Keratinocyte (primary cell): ENCODE data around the gene LPCAT1. TPM values are rescaled to one million over a fixed set of nuclear protein-coding genes. Genes with fewer than 3 reads are reported as not detected.

Source experiments
- DNase-seq: peaks from one replicate; pipeline ENCODE4 v3.0.0-alpha.2; 2011; ENCODE audit warnings: low read depth, missing footprints, low spot score
- FAIRE-seq: peaks from 2 replicates; lab custom pipeline; 2011; peaks lifted over from hg19 to GRCh38; lab: Jason Lieb, UNC
- H2AFZ ChIP-seq: 2 replicates; pipeline ENCODE4 v1.6.0; 2012; ENCODE audit warnings: low read length, control low read depth, inconsistent platforms; ENCODE audit not compliant: control insufficient read depth
- H3K27ac ChIP-seq: 2 replicates; pipeline ENCODE4 v1.5.1; 2011; ENCODE audit warnings: low read length; ENCODE audit not compliant: control insufficient read depth, insufficient read depth
- H3K27me3 ChIP-seq: 3 replicates; pipeline ENCODE4 v1.6.0; 2011; ENCODE audit warnings: low read length; ENCODE audit not compliant: control insufficient read depth, insufficient read depth; ENCODE audit errors: extremely low read depth
- H3K36me3 ChIP-seq, 2 experiments: 2 replicates in 1 of 2; 3 replicates in 1 of 2; pipeline ENCODE4 v1.5.1; 2011; ENCODE audit warnings: low read length in 2 of 2, mild to moderate bottlenecking in 1 of 2; ENCODE audit not compliant: control insufficient read depth in 2 of 2, insufficient read depth in 2 of 2; ENCODE audit errors: extremely low read depth in 1 of 2
- H3K4me1 ChIP-seq: 3 replicates; pipeline ENCODE4 v1.5.1; 2011; ENCODE audit warnings: low read length; ENCODE audit not compliant: control insufficient read depth, insufficient read depth; ENCODE audit errors: extremely low read depth
- H3K4me2 ChIP-seq: 3 replicates; pipeline ENCODE4 v1.6.0; 2011; ENCODE audit warnings: low read depth, low read length; ENCODE audit not compliant: control insufficient read depth, insufficient read depth; ENCODE audit errors: extremely low read depth
- H3K4me3 ChIP-seq, 3 experiments: fragments of 200-600 bp in 1 of 3; sonication (generic) in 1 of 3; 2 replicates in 2 of 3; 3 replicates in 1 of 3; pipeline ENCODE4 v1.5.1; 2011 to 2016; ENCODE audit warnings: low read length in 3 of 3, mild to moderate bottlenecking in 3 of 3, control low read depth in 2 of 3, inconsistent platforms in 1 of 3, low read depth in 1 of 3, mixed read lengths in 1 of 3, mixed run types in 1 of 3, moderate library complexity in 1 of 3; ENCODE audit not compliant: control insufficient read depth in 2 of 3, insufficient read depth in 2 of 3; ENCODE audit errors: extremely low read depth in 1 of 3
- H3K79me2 ChIP-seq: 2 replicates; pipeline ENCODE4 v1.6.0; 2012; ENCODE audit warnings: low read length; ENCODE audit not compliant: control insufficient read depth, insufficient read depth
- H3K9ac ChIP-seq: 3 replicates; pipeline ENCODE4 v1.6.0; 2011; ENCODE audit warnings: low read length; ENCODE audit not compliant: control insufficient read depth, insufficient read depth; ENCODE audit errors: extremely low read depth
- H3K9me1 ChIP-seq: 3 replicates; pipeline ENCODE4 v1.6.0; 2011; ENCODE audit warnings: low read length; ENCODE audit not compliant: control insufficient read depth, insufficient read depth; ENCODE audit errors: extremely low read depth
- H3K9me3 ChIP-seq: 2 replicates; pipeline ENCODE4 v1.5.1; 2012; ENCODE audit warnings: low read depth, low read length; ENCODE audit not compliant: control insufficient read depth
- H4K20me1 ChIP-seq: 3 replicates; pipeline ENCODE4 v1.6.0; 2011; ENCODE audit warnings: low read length; ENCODE audit not compliant: control insufficient read depth, insufficient read depth; ENCODE audit errors: extremely low read depth
- CTCF ChIP-seq, 3 experiments: IDR thresholded peaks in 1 of 3; conservative IDR thresholded peaks in 1 of 3; optimal IDR thresholded peaks in 1 of 3; 2 replicates in 2 of 3; 3 replicates in 1 of 3; pipeline versions ENCODE3 to v1.5.1; 2011; ENCODE audit warnings: low read length in 3 of 3, mild to moderate bottlenecking in 3 of 3, moderate library complexity in 2 of 3, control low read depth in 1 of 3, inconsistent platforms in 1 of 3; ENCODE audit not compliant: insufficient read depth in 2 of 3; ENCODE audit errors: extremely low read depth in 1 of 3
- EZH2 ChIP-seq: IDR thresholded peaks from one replicate; pipeline ENCODE4 v1.6.1; 2012; ENCODE audit warnings: inconsistent platforms, mild to moderate bottlenecking, low read length, moderate library complexity
- dilution Hi-C: fragments of 300-500 bp; cut with MboI; formaldehyde crosslinking; loops from one replicate; pipeline ENCODE4 v1.7.0; 2020; ENCODE audit warnings: low sequenced_read_pairs; ENCODE audit not compliant: extremely low pct_ligation_motif_present
- polyA plus RNA-seq, 5 experiments: library from polyadenylated mRNA; depleted of rRNA in 3 of 5; stranded (reverse) in 3 of 5; stranded (forward) in 1 of 5; unstranded in 1 of 5; fragments of >200 nt; gene quantifications; 1 replicate in 1 of 5; 2 replicates in 3 of 5; 3 replicates in 1 of 5; pipeline versions ENCODE4 v1.2.1 to v1.2.3, GENCODE V29; 2011 to 2012; ENCODE audit warnings: missing spikeins in 2 of 5, low read depth in 1 of 5, low replicate concordance in 1 of 5

LPCAT1 gene
- polyA plus RNA-seq, 1 donor (not counting 4 experiments of a cell fraction or from before 2014, with no cell fraction given) = 32.9 TPM

- H3K4me3 ChIP-seq = no peak overlapping the region
- peaks cover 21 to 36% of the 10 kb centered on the region in 2 experiments for H3K36me3 ChIP-seq
- DNase-seq = no peak
- TF ChIP-seq EZH2 = no peak
- TF ChIP-seq CTCF (optimal IDR thresholded peaks at IDR 0.05 in 1 of 3, IDR thresholded peaks at IDR 0.05 in 1 of 3, conservative IDR thresholded peaks at IDR 0.05 in 1 of 3; ENCODE audit: extremely low read depth in 1 of 3, insufficient read depth in 2 of 3, low read length in 3 of 3) = no peak
- no peaks in the 10 kb centered on the region for H3K9me1 ChIP-seq
- no peak for FAIRE-seq
- peaks cover 85% of the 10 kb centered on the region for H3K79me2 ChIP-seq
- H3K9ac ChIP-seq = no peak overlapping the region
- H4K20me1 ChIP-seq = peaks cover 38% of the 10 kb centered on the region
- H3K4me2 ChIP-seq = no peak overlapping the region
- H2AFZ ChIP-seq = no peak overlapping the region
- peaks cover 29% of the 10 kb centered on the region for H3K4me1 ChIP-seq
- dilution Hi-C loops = no loop called here
- no peaks in the 10 kb centered on the region for H3K27me3 ChIP-seq
- no peaks in the 10 kb centered on the region for H3K9me3 ChIP-seq
- H3K27ac ChIP-seq = no peak overlapping the region
Measured at GRCh38 chr5:1514027-1514818, 9.5 kb downstream of the LPCAT1 start.

- no peaks in the 10 kb centered on the region for H3K9me1 ChIP-seq
- no peak for FAIRE-seq
- H3K79me2 ChIP-seq = peaks cover 84% of the 10 kb centered on the region
- TF ChIP-seq CTCF (optimal IDR thresholded peaks at IDR 0.05 in 1 of 3, IDR thresholded peaks at IDR 0.05 in 1 of 3, conservative IDR thresholded peaks at IDR 0.05 in 1 of 3; ENCODE audit: extremely low read depth in 1 of 3, insufficient read depth in 2 of 3, low read length in 3 of 3) (no peak), EZH2 (no peak)
- dilution Hi-C loops = no loop called here
- H3K9ac ChIP-seq = no peak overlapping the region
- H3K9me3 ChIP-seq = no peaks in the 10 kb centered on the region
- H3K27me3 ChIP-seq = no peaks in the 10 kb centered on the region
- no peak overlapping the region for H3K27ac ChIP-seq
- peaks cover 33% of the 10 kb centered on the region for H4K20me1 ChIP-seq
- no peak for DNase-seq
- no peak overlapping the region for H3K4me3 ChIP-seq
- no peak overlapping the region for H2AFZ ChIP-seq
- peaks cover 29% of the 10 kb centered on the region for H3K4me1 ChIP-seq
- no peak overlapping the region for H3K4me2 ChIP-seq
- peaks cover 17 to 29% of the 10 kb centered on the region in 2 experiments for H3K36me3 ChIP-seq
Measured at GRCh38 chr5:1513326-1514026, 10.3 kb downstream of the LPCAT1 start.
